ENCODE data around the gene STON2.

DNA sequence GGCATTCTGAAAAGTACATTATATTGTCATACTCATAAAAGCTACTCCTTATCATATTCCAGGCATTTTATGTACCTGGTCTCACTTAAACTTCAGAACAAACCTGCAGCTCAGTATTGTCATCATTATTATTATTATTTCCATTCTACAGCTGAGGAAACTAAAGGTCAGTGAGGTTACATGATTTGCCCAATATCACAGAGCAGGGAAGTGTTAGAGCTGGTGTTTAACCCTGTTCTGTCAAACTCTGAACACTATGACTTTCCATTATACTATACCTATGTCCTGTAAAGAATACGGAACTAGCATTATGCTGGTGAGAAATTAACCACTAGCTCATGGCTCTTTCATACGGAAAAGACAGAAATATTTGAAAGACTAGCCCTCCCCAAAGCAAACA is 56.4 kb downstream of the STON2 start:
- TF ChIP-seq POLR2A (IDR thresholded peaks at IDR 0.05; ENCODE audit: low read length) (no peak), GATA1 (IDR thresholded peaks at IDR 0.05; ENCODE audit: low read depth, low read length) (no peak)
